GM21717 (cell line): ENCODE measurements around the gene MYMX.
A peak's percentile ranks its signal among the peaks of the same experiment; 100 is the strongest.

ENCODE experiments used
- ATAC-seq: cut with Tn5 transposase; IDR thresholded peaks from one replicate; pipeline ENCODE4 v1.9.1; 2021; ENCODE audit warnings: mild to moderate bottlenecking, moderate library complexity; ENCODE audit not compliant: unreplicated experiment

The MYMX gene

DNA sequence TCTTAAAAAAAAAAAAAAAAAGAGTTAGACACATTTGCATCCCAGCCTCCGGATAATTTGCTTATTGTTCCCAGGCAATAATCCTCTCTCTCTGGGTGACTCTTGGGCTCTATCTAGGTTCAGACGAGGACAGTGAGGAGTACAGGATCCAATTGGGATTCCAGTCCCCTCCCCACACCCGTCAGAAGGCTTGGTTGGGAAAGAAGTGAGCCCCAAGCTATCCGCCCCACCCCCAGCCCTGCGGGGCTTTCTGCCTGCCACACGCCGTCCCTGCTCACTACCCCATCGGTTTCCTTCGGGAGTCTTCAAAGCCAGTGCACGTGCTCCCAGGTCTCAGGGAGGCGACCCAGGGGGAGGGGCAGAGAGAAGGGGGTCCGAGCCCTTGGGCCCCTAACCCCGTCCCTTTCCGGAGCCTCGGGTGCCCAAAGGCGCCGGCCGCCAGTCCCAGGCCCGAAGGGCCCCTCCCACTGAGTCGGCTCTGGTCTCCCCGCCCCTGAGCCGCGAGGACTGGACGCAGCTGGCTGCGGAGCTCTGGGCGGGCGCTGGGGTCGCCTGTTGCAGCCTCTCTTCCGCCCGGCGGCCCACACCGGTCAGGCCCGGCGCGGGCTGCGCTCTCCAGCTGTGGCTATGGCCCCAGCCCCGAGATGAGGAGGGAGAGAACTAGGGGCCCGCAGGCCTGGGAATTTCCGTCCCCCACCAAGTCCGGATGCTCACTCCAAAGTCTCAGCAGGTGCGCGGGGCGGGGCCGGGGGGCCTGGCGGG is 2.5 kb downstream of the MYMX start:
- no peak for ATAC-seq

DNA sequence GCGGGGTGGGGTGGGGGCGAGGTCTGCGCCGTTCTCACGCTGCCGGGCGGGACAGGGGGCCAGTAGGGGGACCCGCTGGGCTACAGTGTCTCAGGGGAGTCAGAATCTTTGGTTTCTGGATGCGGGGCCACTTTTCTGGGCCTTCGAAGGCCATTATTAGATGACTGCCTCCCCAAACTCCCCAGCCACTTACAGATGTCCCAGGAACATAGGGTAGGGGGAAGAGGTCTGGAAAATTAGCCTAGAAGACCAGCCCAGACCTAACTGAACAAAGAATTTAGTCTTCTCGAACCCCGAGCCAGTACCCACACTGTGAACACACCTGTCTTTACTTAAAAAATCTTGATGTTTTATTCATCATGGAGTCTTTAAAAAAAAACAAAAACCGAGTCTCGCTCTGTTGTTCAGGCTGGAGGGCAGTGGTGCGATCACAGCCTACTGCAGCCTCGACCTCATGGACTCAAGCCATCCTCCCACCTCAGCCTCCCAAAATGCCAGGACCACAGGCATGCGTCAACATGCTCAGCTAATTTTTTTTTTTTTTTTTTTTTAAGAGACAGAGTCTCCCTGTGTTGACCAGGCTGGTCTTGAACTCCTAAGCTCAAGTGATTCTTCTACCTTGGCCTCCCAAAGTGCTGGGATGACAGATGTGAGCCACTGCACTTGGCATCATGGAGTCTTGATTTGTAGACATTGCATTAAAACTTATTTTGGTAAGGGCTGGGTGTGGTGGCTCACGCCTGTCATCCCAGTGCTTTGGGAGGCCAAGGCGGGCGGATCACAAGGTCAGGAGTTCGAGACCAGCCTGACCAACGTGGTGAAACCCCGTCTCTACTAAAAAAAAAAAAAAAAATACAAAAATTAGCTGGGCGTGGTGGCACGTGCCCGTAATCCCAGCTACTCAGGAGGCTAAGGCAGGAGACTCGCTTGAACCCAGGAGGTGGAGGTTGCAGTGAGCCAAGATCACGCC is 3.4 kb downstream of the MYMX start:
- ATAC-seq = no peak

DNA sequence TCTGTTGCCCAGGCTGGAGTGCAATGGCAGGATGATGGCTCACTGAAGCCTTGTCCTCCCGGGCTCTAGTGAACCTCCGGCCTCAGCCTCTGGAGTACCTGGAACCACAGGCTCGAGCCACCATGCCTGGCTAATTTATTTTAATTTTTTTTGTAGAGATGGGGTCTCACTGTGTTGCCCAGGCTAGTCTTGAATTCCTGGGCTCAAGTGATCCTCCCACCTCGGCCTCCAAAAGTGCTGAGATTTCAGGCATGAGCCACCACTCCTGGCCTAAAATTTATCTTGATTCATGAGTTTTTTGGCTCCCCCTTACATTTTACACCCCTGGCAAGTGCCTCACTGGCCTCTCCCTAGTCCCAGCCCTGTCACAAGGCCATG is 4.2 kb downstream of the MYMX start:
- no peak for ATAC-seq

DNA sequence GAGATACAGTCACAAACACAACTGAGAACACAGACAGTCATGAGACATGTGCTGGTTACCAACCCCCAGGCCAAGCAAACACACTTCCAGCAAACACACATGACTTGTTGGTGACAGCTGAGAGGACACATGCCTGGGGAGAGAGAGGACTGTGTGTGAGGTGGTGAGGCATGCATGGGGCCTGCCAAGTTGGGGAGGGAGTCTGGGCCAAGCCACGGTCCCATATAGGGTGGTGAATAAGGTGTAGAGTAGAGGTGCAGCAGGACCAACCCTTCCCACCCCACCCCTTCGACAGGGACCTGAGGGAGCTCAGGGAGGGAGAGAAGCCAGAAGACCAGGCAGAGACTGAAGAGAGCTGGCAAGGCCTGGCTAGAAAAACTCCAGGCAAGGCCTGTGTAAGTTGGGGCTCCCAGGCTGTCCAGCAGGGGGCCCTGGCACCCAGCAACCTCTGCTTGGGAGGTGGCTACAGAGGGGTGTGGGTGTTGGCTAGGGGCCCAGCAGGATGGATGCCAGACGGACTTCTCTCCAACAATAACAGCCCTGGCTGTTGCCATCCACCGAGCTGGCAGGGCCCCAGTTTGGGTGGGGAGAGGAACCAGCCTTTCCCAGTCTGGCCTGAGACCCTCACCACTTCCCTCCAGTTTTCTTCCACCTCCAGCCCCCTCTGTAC is 4.7 kb downstream of the MYMX start:
- peak; percentile 41 for ATAC-seq

DNA sequence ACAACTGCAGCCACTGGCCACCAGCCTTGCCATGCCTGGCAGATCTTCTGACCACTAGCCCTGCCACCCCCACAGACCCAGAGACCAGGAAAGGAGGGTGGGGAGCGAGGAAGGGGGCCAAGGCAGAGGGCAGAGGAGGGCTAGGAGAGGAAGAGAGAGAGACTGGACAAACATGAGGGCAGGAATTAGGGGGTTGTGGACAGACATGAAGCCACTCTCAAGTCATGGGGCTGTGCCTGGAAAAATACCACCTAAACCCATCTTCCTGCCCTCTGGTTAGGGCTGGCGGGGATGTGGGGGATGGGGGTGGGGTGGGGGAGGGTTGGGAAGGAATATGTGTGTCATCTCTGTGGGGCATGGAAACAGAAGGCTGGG is 5.2 kb downstream of the MYMX start:
- no peak for ATAC-seq

DNA sequence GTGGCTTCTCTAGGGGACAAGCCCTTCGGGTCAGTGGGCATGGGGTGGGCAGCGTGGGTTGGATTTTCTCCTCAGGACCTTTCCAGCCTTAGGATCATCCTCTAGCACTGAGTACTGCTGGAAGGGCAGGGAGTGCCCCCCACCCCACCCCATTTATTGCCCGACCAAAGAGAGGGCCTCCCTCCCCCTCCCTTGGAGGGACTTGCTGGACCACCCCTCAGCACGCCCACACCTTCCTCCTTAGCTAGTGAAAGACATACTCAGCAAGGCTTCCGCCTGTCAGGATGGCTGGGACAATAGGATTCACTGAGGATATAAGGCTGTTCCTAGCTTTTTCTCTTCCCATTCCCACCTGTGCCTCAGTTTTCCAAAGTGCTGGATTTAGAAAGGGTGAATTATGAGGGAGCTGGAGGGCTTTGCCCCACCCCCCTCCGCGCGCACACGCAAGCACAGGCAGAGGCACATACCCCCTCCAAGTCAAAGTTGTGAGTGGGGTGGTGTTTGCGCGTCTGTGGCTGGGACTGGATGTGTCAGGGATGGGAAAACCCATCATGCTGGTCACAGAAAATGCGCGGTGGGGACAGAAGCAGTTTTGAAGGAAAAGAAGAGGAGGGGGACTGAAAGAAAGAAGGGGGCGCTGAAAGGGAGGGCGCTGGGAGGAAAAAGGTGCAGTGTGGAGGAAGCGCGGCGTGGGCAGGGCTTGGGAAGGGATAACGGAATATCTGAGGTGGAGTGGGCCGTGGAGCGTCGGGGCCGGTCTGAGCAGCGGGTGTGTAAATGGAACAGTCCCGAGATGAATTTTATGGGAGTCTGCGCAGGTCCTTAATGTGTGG is 6.0 kb downstream of the MYMX start:
- no peak for ATAC-seq

DNA sequence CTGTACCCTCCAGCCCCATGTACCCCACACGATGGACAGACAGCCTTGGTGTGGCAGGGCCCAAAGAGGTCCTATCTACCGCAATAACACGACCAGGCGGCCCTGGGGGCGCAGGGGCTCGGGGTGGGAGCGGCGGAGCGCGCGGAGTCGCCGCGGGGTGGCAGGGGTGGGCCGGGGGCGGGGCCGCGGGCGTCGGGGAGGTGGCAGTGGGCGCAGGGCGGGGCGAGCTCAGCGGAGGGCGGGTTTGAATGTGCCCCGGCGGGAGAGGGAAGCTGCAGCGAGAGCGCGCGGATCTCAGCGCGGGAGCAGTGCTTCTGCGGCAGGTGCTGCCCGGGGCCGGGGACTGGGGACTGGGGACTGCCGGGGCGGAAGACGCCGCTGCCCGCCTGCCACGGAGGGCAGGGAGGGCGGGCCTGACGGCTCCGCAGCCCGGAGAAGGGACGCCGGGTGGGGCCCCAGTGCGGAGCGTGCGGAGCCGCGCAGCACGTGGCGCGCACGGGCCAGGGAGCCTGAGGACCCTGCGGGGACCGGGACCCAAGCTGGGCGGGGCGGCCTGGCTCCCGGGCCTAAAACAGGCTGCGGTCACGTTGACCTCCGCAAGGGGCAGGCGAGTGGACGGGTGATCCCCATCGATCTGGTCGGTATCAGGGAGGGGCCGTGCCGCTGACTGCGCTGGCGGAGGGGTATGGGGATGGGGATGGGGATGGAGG is 6.7 kb downstream of the MYMX start, which contains the start of gene SLC29A1:
SLC29A1 (plus strand) TSS at position 277 of the 710 bp plus-strand sequence. CDS start 3,719 bp downstream, outside the sequence.
- ATAC-seq = peak; percentile 38

DNA sequence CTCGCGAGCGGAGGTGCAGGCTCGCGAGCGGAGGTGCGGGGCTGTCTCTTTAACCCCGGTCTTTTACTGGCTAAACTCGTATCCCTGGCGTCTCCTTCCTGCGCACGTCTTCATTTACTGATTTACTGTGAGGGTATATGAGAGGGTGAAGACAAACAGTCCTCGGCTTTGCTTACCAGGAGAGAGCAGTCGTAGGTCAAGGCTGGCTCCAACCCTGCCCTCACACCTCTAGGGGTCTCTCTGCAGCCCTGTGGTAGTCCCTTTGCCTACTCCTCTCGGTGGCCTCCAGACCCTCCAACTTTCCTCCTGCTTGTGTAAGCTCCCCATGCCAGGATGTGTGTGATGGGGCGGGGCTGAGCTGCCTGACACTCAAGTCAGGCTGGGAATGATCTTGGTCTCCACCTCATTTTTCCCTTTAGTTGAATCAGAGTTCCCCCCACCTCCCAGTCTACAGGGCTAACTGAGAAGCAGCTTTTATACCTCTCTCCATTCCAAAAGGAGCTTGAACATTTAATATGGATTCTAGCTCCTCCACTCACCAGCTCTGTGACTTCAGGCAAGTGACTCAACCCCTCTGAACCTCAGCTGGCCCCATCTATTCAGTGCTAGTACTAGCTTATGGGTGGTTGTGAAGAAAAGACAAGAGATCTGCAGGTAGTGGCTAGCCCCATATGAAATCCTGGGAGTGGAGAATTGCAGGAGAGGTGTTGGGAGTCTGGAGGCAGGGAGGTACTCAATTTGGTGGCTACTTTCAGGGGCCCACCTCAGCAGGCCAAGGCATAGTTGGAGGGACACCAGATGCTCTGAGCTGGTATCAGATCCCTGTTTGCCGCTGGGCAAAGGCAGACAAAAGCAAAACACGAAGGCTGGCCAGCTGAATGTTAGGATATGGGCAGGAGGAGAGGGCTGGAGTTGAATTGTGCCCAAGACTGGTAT is 7.6 kb downstream of the MYMX start:
- no peak for ATAC-seq

DNA sequence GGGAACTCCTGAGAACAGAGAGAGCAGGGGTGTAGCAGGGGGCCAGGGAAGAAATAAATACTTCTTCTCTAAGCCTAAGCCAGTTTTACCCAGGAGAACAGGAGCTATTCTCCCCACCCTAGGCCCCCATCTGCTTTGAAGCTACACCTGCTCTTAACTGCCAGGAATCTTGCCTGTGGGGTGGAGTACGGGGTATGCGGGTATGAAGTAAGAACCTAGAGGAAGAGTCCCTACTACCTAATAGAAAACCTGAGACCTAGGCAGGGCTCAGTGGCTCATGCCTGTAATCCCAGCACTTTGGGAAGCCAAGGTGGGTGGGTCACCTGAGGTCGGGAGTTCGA is 8.2 kb downstream of the MYMX start:
- ATAC-seq = no peak

DNA sequence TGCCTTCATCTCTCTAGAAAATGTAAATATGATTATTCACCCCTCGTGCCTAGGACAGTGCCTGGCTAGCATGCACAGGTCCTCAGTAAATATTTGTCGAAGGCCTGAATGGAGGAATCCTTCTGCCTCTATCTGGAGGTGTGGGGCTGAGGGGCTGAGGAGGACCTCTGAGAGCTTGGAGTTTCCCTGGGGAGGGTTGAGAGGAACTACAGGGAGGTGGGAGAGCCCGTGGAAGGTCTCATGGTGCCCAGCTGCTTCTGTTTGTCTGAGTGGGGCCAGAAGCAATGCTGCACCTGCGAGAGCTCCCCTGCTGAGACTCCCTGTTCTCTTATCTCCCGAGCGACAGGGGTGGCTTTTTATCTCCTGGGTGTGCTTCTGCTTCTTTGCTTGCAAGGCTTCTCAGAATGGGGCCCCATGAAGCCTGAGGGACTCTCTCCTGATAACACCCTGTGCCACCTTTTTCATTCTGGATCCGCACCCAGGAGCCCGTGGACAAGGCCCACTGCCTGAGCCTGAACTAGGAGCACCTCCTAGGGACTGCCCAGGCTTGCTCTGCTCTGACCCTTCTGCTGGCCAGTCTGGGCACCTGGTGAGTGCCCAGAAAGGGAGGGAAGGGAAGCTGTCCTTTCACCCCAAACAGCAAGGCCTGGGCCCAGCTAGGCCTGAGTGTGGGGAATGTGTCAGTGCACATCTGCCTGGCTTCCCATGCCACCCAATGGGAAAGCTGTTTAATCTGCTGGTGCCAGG is 9.0 kb downstream of the MYMX start:
- ATAC-seq = no peak

DNA sequence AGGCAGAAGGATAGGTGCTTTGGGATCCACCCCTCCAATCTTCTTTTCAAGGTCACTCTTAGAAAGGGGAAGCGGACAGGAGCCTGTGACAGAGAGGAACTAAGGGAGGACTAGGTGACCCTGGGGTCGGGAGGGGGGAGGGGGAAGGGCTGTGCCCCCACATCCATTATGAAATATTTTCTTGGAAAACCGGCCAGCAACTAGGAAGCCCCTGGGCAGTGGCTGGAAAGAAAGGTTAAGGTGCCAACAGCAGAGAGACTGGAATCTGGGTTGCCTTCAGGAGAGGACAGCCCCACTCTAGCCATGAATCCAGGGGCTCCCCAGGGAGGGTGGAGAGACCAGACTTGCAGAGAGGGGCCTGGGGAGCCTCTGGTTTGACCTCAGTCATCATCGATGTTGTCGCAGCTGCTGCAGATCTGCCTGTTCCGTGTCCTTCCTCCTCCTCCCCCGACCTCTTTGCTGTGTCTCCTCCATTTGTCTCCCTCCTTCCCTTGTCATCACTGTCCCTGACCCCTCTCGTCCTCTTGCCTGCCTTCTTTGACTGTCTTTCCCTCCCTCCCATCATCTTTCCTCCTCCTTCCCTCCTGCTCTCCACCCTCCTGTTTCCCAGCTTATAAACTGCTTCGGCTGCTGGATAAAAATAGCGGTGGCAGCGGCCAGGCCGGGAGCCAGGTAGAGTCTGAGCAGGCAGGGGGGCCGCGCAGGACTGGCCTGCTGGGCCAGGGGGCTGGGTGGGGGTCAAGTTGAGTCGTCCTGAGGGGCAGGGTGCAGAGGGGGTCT is 9.8 kb downstream of the MYMX start:
- no peak for ATAC-seq

DNA sequence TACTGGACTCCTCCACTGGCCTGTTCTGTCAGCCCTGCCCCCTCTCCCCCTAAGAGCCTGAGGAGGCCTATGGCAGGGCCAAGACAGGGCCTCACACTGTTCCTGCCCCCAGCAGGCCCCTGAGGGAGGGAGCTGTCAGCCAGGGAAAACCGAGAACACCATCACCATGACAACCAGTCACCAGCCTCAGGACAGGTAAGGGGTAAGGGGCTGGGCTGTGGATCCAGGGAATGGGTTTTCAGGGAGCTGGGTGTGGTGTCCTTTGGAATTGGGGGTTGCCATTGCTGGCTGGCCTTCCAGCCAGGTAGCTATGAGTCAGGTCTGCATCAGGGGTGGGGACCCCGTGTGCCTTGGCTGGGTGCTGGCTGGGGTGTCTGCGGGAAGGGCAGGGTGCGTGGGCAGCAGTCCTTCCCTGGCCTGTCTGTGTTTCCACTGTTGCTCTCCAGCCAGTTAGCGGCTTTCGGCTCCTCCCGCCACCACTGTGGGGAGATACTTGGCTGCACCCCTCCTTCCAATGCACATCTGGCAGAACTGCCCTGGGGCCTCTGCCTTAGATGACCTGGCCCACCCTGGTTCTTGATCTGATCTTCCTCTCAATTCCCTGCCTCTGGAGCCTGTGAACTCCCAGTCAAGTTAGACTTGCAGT is 10.5 kb downstream of the MYMX start:
- no peak for ATAC-seq

DNA sequence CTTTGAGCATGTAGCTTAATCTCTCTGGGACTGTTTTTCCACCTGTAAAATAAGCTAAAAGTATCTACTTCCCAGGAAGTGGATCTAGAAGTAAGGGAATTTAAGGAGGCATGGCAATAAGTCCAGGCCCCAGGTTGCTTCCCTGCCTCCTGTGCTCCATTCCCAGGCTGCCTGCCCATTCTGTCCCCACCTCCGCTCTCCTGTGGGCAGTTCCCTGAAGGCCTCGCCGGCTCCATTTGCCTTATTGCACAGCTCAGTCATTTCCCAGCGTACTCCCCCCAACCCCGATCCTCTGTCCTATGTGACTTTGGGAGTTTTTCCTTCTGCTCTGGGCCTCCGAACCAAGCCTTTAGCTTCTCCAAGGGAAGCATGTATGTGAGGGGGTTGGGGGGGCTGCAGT is 11.3 kb downstream of the MYMX start:
- no peak for ATAC-seq

DNA sequence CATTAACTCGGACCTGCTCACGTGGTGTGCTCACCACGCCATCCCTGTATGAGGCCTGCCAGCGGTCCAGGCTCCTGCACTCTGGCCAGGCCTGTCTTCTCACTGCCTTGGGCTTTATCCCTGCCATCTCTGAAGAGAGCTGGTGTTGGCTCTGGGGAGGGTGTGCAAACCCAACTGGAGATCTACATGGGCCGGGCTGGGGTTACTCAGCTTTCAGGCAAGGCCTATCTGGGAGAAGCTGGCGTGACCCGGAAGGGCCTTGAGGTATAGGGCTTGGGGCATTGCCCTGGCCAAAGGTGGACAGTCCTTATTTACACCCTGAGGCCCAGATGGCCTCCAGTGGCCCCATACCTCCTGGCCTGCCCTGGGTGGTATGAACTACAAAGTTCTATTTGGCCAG is 11.7 kb downstream of the MYMX start:
- ATAC-seq = no peak

DNA sequence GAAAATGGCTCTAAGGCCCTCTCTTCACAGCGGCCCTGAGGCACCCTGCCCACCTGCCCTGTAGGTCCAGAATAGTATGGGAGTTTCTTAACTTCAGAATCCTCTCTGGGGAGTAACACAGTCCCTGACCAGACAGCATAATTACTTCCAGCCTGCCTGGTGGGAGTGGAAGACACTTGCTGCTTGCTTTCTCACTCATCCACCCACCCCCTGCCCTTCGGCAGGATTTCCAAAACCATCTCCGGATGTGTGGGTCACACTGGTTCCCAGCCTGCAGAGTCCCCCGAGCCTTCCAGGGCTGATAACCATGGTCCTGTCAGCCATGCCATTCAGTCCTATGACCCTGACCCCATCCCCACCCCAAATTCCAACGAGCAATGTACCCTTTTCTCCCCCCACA is 12.1 kb downstream of the MYMX start:
- no peak for ATAC-seq

DNA sequence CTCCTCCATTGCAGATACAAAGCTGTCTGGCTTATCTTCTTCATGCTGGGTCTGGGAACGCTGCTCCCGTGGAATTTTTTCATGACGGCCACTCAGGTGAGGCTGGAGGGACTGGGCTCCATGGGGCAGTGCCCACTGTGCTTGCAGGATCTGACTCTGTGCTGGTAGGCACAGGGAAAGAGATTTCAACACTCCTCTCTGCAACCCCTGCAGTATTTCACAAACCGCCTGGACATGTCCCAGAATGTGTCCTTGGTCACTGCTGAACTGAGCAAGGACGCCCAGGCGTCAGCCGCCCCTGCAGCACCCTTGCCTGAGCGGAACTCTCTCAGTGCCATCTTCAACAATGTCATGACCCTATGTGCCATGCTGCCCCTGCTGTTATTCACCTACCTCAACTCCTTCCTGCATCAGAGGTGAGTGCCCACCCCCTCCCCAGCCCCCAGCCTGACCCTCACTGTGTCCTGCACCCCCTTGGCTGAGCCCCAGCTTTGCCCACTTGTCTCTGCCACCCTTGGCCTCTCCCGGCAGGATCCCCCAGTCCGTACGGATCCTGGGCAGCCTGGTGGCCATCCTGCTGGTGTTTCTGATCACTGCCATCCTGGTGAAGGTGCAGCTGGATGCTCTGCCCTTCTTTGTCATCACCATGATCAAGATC is 12.8 kb downstream of the MYMX start:
- ATAC-seq = no peak
